HCT116 (cell line): Measurements from ENCODE around the gene VSX1. TPM values are rescaled to one million over a fixed set of nuclear protein-coding genes. Genes with fewer than 3 reads are reported as not detected.

Source experiments
- ATAC-seq: fragments of 200-7000 bp; cut with Tn5 transposase; 2 replicates; pipeline ENCODE4 v1.9.1; 2020; ENCODE audit warnings: mild to moderate bottlenecking, moderate library complexity
- BruUV-seq: library from RNA; stranded (reverse); fragments of 400-500 nt; replicated peaks from 2 replicates; lab custom pipeline; 2021; lab: Mats Ljungman, UMichigan
- CTCF ChIA-PET: fragments of 300-600 bp; sonication (Branson Sonifier 250); formaldehyde crosslinking; loops from one replicate; lab custom pipeline; 2021; ENCODE audit warnings: antibody characterized with exemption; lab: Charles Lee
- POLR2A ChIA-PET: fragments of 300-600, 350-600 bp; sonication (Branson Sonifier 250); formaldehyde crosslinking; loops from one replicate; lab custom pipeline; 2021; ENCODE audit warnings: antibody characterized with exemption; lab: Charles Lee
- RAD21 ChIA-PET, 2 experiments: fragments of 300-600 bp; sonication (Branson Sonifier 250); formaldehyde crosslinking; loops; one replicate each; lab custom pipeline; 2023; ENCODE audit warnings: low total read pairs in 2 of 2; ENCODE audit not compliant: uncharacterized antibody in 2 of 2, unreplicated experiment in 2 of 2, low non-redundant PET in 1 of 2; lab: Charles Lee
- DNase-seq: peaks from one replicate; pipeline ENCODE4 v3.0.0-alpha.2; 2010; ENCODE audit warnings: low read depth, low spot score
- H2AFZ ChIP-seq: fragments of 200-600 bp; shearing (Covaris generic), sonication (generic); 2 replicates; pipeline ENCODE4 v1.6.1; 2017; ENCODE audit warnings: low read depth, mixed run types, mixed read lengths, antibody characterized with exemption, low read length; ENCODE audit not compliant: poor library complexity, severe bottlenecking
- H3K27ac ChIP-seq: 2 replicates; pipeline ENCODE4 v1.5.1; 2012; ENCODE audit warnings: low read depth, low read length
- H3K27me3 ChIP-seq: fragments of 200-600 bp; sonication (generic); 2 replicates; pipeline ENCODE4 v1.6.1; 2016; ENCODE audit warnings: mixed run types, low read length, mixed read lengths; ENCODE audit not compliant: insufficient read depth
- H3K36me3 ChIP-seq, 2 experiments: fragments of 200-500 bp in 1 of 2; fragments of 200-600 bp in 1 of 2; sonication (Bioruptor generic) in 1 of 2; sonication (generic) in 1 of 2; 2 replicates each; pipeline versions ENCODE4 v1.5.1 to v1.6.1; 2014 to 2016; ENCODE audit warnings: low read length in 2 of 2, inconsistent platforms in 1 of 2, mixed read lengths in 1 of 2, mixed run types in 1 of 2; ENCODE audit not compliant: insufficient read depth in 2 of 2, control insufficient read depth in 1 of 2
- H3K4me1 ChIP-seq, 2 experiments: fragments of 200-600 bp in 1 of 2; sonication (generic) in 1 of 2; 2 replicates each; pipeline versions ENCODE4 v1.5.1 to v1.6.1; 2012 to 2017; ENCODE audit warnings: low read length in 2 of 2, inconsistent platforms in 1 of 2, mild to moderate bottlenecking in 1 of 2, mixed read lengths in 1 of 2, mixed run types in 1 of 2, moderate library complexity in 1 of 2; ENCODE audit not compliant: insufficient read depth in 2 of 2, control insufficient read depth in 1 of 2
- H3K4me2 ChIP-seq: fragments of 200-600 bp; sonication (generic); 2 replicates; pipeline ENCODE4 v1.6.1; 2017; ENCODE audit warnings: mixed run types, low read length, mixed read lengths
- H3K4me3 ChIP-seq, 2 experiments: fragments of 200-600 bp in 1 of 2; sonication (generic) in 1 of 2; replicated peaks in 1 of 2; 2 replicates each; pipeline ENCODE4 v1.5.1; 2011 to 2016; ENCODE audit warnings: low read length in 2 of 2, control low read depth in 1 of 2, low read depth in 1 of 2, mild to moderate bottlenecking in 1 of 2, mixed read lengths in 1 of 2, mixed run types in 1 of 2
- H3K79me2 ChIP-seq: fragments of 200-600 bp; sonication (generic); 2 replicates; pipeline ENCODE4 v1.6.1; 2017; ENCODE audit warnings: mild to moderate bottlenecking, mixed run types, low read length, moderate library complexity, mixed read lengths; ENCODE audit not compliant: insufficient read depth
- H3K9ac ChIP-seq: fragments of 200-600 bp; sonication (generic); 2 replicates; pipeline ENCODE4 v1.6.1; 2016; ENCODE audit warnings: low read length, mixed read lengths
- H3K9me2 ChIP-seq: fragments of 200-600 bp; sonication (generic), shearing (Covaris generic); 2 replicates; pipeline ENCODE4 v1.6.1; 2017; ENCODE audit warnings: mixed run types, mild to moderate bottlenecking, moderate library complexity; ENCODE audit not compliant: insufficient read depth
- H3K9me3 ChIP-seq, 2 experiments: fragments of 200-500 bp in 1 of 2; fragments of 200-600 bp in 1 of 2; sonication (Bioruptor generic) in 1 of 2; sonication (generic) in 1 of 2; 2 replicates each; pipeline ENCODE4 v1.6.1; 2014 to 2017; ENCODE audit warnings: low read length in 2 of 2, mixed read lengths in 2 of 2, inconsistent platforms in 1 of 2, low read depth in 1 of 2, mild to moderate bottlenecking in 1 of 2, mixed run types in 1 of 2, moderate library complexity in 1 of 2; ENCODE audit not compliant: control insufficient read depth in 1 of 2, insufficient read depth in 1 of 2
- H4K20me1 ChIP-seq: fragments of 200-600 bp; sonication (generic), shearing (Covaris generic); 2 replicates; pipeline ENCODE4 v1.6.1; 2017; ENCODE audit warnings: mixed run types, mild to moderate bottlenecking, moderate library complexity; ENCODE audit not compliant: insufficient read depth
- CBX3 ChIP-seq: IDR thresholded peaks from 2 replicates; pipeline ENCODE4 v1.6.1; 2012; ENCODE audit warnings: low read depth
- CTCF ChIP-seq, 3 experiments: fragments of 200-600 bp in 1 of 3; sonication (generic) in 1 of 3; IDR thresholded peaks in 2 of 3; conservative IDR thresholded peaks in 1 of 3; 2 replicates each; pipeline ENCODE4 v1.5.1; 2012 to 2017; ENCODE audit warnings: low read depth in 2 of 3, low read length in 2 of 3, antibody characterized with exemption in 1 of 3, borderline replicate concordance in 1 of 3, control low read depth in 1 of 3, mild to moderate bottlenecking in 1 of 3, mixed read lengths in 1 of 3, mixed run types in 1 of 3, moderate library complexity in 1 of 3; ENCODE audit not compliant: insufficient read depth in 1 of 3
- EZH2 ChIP-seq: fragments of 200-600 bp; sonication (generic); IDR thresholded peaks from 2 replicates; pipeline ENCODE4 v1.6.1; 2017; ENCODE audit warnings: antibody characterized with exemption, mixed run types
- POLR2A ChIP-seq: IDR thresholded peaks from 2 replicates; pipeline ENCODE4 v1.7.0; 2011; ENCODE audit warnings: borderline replicate concordance; ENCODE audit not compliant: insufficient read depth, insufficient read length; ENCODE audit errors: extremely low read depth
- RAD21 ChIP-seq: IDR thresholded peaks from 2 replicates; pipeline ENCODE4 v1.6.1; 2012; ENCODE audit warnings: low read depth, mild to moderate bottlenecking
- REST ChIP-seq: IDR thresholded peaks from 2 replicates; pipeline ENCODE4 v1.6.1; 2012; ENCODE audit warnings: low read depth
- SP1 ChIP-seq: IDR thresholded peaks from 2 replicates; pipeline ENCODE4 v1.6.1; 2012; ENCODE audit warnings: low read depth
- ZNF274 ChIP-seq: fragments of 200-500 bp; sonication (Bioruptor generic); IDR thresholded peaks from 2 replicates; pipeline ENCODE4 v1.6.1; 2014; ENCODE audit warnings: mild to moderate bottlenecking, low read depth, low read length, inconsistent platforms
- intact Hi-C: fragments of 100-400 bp; cut with micrococcal nuclease; formaldehyde crosslinking; loops from 2 replicates; pipeline ENCODE4 v1.10.0; 2022
- total RNA-seq: library from RNA; stranded (reverse); gene quantifications from one replicate; pipeline ENCODE4 v1.2.1, GENCODE V29; 2021; ENCODE audit not compliant: unreplicated experiment
- TF ChIP-seq, protein P1 (sequence below): IDR thresholded peaks from 2 replicates; pipeline ENCODE4 v1.6.1; 2011; ENCODE audit warnings: mild to moderate bottlenecking, low read length, moderate library complexity; ENCODE audit not compliant: insufficient replicate concordance; ENCODE audit errors: extremely low read depth

VSX1 gene
- total RNA-seq, 1 experiment from 2014 or later: not detected

- ATAC-seq: peak; percentile 68
- no peak overlapping the region for H2AFZ ChIP-seq
- no TSS peak for BruUV-seq
- CTCF ChIA-PET: no interaction called here
- intact Hi-C loops: no loop called here
- DNase-seq: no peak
- POLR2A ChIA-PET: no interaction called here
- H3K4me3 ChIP-seq: no peak overlapping the region
- no peaks in the 10 kb centered on the region for H3K9me2 ChIP-seq
- H4K20me1 ChIP-seq: no peaks in the 10 kb centered on the region
- H3K36me3 ChIP-seq: no peaks in the 10 kb centered on the region
- H3K9ac ChIP-seq: no peak overlapping the region
- no peaks in the 10 kb centered on the region for H3K4me1 ChIP-seq
- no peak overlapping the region for H3K27ac ChIP-seq
- RAD21 ChIA-PET: no interaction called here
- no peaks in the 10 kb centered on the region for H3K79me2 ChIP-seq
- TF ChIP-seq CBX3: no peak
- no peak for TF ChIP-seq REST
- no peak for TF ChIP-seq RAD21
- no peak for TF ChIP-seq SP1
- TF ChIP-seq EZH2: no peak
- TF ChIP-seq CTCF (IDR thresholded peaks at IDR 0.05 in 2 of 3, conservative IDR thresholded peaks at IDR 0.05 in 1 of 3; ENCODE audit: borderline replicate concordance in 1 of 3, insufficient read depth in 1 of 3, low read depth in 2 of 3, low read length in 2 of 3): no peak
- no peak for TF ChIP-seq POLR2A
- TF ChIP-seq, protein P1, sequence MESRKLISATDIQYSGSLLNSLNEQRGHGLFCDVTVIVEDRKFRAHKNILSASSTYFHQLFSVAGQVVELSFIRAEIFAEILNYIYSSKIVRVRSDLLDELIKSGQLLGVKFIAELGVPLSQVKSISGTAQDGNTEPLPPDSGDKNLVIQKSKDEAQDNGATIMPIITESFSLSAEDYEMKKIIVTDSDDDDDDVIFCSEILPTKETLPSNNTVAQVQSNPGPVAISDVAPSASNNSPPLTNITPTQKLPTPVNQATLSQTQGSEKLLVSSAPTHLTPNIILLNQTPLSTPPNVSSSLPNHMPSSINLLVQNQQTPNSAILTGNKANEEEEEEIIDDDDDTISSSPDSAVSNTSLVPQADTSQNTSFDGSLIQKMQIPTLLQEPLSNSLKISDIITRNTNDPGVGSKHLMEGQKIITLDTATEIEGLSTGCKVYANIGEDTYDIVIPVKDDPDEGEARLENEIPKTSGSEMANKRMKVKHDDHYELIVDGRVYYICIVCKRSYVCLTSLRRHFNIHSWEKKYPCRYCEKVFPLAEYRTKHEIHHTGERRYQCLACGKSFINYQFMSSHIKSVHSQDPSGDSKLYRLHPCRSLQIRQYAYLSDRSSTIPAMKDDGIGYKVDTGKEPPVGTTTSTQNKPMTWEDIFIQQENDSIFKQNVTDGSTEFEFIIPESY: no peak
- no peak for TF ChIP-seq ZNF274
- TF ChIP-seq, all 23 proteins: peak for 0
- Histone ChIP-seq H3K9me3 (no peaks in the 10 kb centered on the region), H3K4me2 (peak overlapping the region; percentile 33), H3K27me3 (peaks cover 25% of the 10 kb centered on the region)
Measured at GRCh38 chr20:25057234-25058050, 24.5 kb downstream of the VSX1 start.
